ENCODE data around the gene VTCN1. TPM values are rescaled to one million over a fixed set of nuclear protein-coding genes. Genes with fewer than 3 reads are reported as not detected.

Gene VTCN1
- total RNA-seq, 1 donor from 2014 or later = 0.47 TPM

- Mint-ChIP-seq H3K27ac (ENCODE audit: unreplicated experiment) (no peak overlapping the region), H3K4me1 (peaks cover 30% of the 10 kb centered on the region), H3K9me3 (no peaks in the 10 kb centered on the region), H3K27me3 (ENCODE audit: low read depth) (no peaks in the 10 kb centered on the region), H3K4me3 (no peak overlapping the region), H3K36me3 (ENCODE audit: low read depth) (no peaks in the 10 kb centered on the region)
- TF ChIP-seq CTCF (conservative IDR thresholded peaks at IDR 0.05) = no peak
- DNase-seq (ENCODE audit: low read depth, low spot score) = no peak
Measured at GRCh38 chr1:117181630-117182041, 29.1 kb downstream of the VTCN1 start.

DNA sequence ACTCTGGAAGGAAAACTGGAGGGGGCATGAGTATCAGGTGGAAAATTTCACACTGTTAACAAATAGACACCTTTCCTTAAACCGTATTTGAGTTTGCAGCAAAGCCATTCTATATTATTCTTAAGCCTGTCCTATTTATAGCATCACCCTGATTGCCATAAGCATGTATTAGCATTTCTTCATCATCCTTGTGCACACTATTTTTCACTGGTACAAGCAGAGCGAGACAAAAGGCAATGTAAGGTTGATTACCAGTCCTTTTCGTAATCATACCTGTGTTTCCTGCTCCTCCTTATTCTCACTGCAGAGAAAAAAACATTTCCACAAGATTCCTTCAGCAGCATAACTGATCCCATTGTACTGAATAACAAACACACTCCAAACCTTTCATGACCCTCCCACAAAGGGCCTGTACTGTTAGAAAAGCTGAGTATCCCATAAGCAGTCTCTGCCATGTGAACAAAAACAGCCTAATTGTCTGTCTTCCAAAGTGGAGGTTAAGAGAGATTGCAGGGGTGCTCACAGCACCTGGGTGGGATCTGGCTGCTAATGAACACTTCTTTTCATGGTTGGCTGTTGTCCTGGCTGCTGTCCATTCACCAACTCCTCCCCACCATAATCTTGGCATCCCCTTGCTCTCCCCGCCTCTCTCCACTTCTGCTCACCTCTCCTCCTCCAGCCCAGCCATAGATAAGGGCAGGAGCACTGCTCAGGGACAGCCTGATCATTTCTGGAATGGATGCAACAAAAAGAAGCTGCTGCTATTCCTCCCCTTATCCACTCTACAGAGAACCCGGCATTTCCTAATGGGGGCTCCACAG is 30.4 kb downstream of the VTCN1 start:
- H3K27ac Mint-ChIP-seq (ENCODE audit: unreplicated experiment) = no peak overlapping the region
- no peaks in the 10 kb centered on the region for H3K36me3 Mint-ChIP-seq (ENCODE audit: low read depth)
- DNase-seq (ENCODE audit: low read depth, low spot score) = no peak
- H3K4me1 Mint-ChIP-seq = peaks cover 39% of the 10 kb centered on the region
- H3K4me3 Mint-ChIP-seq = no peak overlapping the region
- TF ChIP-seq CTCF (conservative IDR thresholded peaks at IDR 0.05) = no peak
- no peaks in the 10 kb centered on the region for H3K9me3 Mint-ChIP-seq
- H3K27me3 Mint-ChIP-seq (ENCODE audit: low read depth) = no peaks in the 10 kb centered on the region

GRCh38 chr1:117179471-117179870 is 31.3 kb downstream of the VTCN1 start:
- TF ChIP-seq CTCF (conservative IDR thresholded peaks at IDR 0.05) = no peak
- H3K36me3 Mint-ChIP-seq (ENCODE audit: low read depth) = no peaks in the 10 kb centered on the region
- H3K4me3 Mint-ChIP-seq = no peak overlapping the region
- no peaks in the 10 kb centered on the region for H3K27me3 Mint-ChIP-seq (ENCODE audit: low read depth)
- H3K4me1 Mint-ChIP-seq = peaks cover 48% of the 10 kb centered on the region
- H3K9me3 Mint-ChIP-seq = no peaks in the 10 kb centered on the region
- no peak overlapping the region for H3K27ac Mint-ChIP-seq (ENCODE audit: unreplicated experiment)
- DNase-seq (ENCODE audit: low read depth, low spot score) = no peak

DNA sequence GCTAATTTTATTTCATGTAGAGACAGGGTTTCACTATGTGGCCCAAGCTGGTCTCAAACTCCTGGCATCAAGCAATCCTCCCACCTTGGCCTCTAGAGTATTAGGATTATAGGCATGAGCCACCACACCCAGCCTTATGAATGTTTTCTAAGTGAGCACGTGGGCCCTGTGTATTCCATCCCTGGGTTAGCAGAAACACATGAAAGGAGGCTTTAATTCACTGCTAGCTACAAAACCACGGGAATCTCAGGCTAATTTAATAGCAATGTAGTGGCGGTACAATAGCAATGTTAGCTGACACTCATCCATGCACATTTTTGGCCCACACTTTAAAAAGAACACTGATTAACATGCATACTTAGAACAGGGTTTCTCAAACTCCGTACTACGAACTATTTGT is 32.0 kb downstream of the VTCN1 start:
- H3K9me3 Mint-ChIP-seq = peaks cover 3% of the 10 kb centered on the region
- peaks cover 54% of the 10 kb centered on the region for H3K4me1 Mint-ChIP-seq
- TF ChIP-seq CTCF (conservative IDR thresholded peaks at IDR 0.05) = no peak
- H3K36me3 Mint-ChIP-seq (ENCODE audit: low read depth) = no peaks in the 10 kb centered on the region
- H3K27ac Mint-ChIP-seq (ENCODE audit: unreplicated experiment) = no peak overlapping the region
- DNase-seq (ENCODE audit: low read depth, low spot score) = no peak
- no peaks in the 10 kb centered on the region for H3K27me3 Mint-ChIP-seq (ENCODE audit: low read depth)
- no peak overlapping the region for H3K4me3 Mint-ChIP-seq

GRCh38 chr1:117177376-117177775 is 33.4 kb downstream of the VTCN1 start:
- no peak for DNase-seq (ENCODE audit: low read depth, low spot score)
- peaks cover 65% of the 10 kb centered on the region for H3K4me1 Mint-ChIP-seq
- no peak overlapping the region for H3K27ac Mint-ChIP-seq (ENCODE audit: unreplicated experiment)

More at GRCh38 chr1:117177376-117177775, 33.4 kb downstream of the VTCN1 start:
- no peak overlapping the region for H3K4me3 Mint-ChIP-seq
- H3K9me3 Mint-ChIP-seq = peaks cover 3% of the 10 kb centered on the region
- no peaks in the 10 kb centered on the region for H3K36me3 Mint-ChIP-seq (ENCODE audit: low read depth)
- TF ChIP-seq CTCF (conservative IDR thresholded peaks at IDR 0.05) = no peak
- no peaks in the 10 kb centered on the region for H3K27me3 Mint-ChIP-seq (ENCODE audit: low read depth)
